CD4-positive, alpha-beta T cell treated with Interleukin-15 for 4 hours (primary cell): ENCODE data around the gene PTPRD.

Experiments used
- DNase-seq: peaks from one replicate; pipeline ENCODE4 v3.0.0-alpha.2; 2020; ENCODE audit warnings: low spot score

The PTPRD gene

GRCh38 chr9:8822667-8823025 is 1790.2 kb downstream of the PTPRD start:
- DNase-seq = no peak

GRCh38 chr9:8821910-8822666 is 1790.7 kb downstream of the PTPRD start:
- no peak for DNase-seq

GRCh38 chr9:8817335-8817734 is 1795.5 kb downstream of the PTPRD start:
- no peak for DNase-seq

GRCh38 chr9:8816361-8816760 is 1796.4 kb downstream of the PTPRD start:
- DNase-seq = no peak

GRCh38 chr9:8815931-8816330 is 1796.9 kb downstream of the PTPRD start:
- DNase-seq = no peak

GRCh38 chr9:8815219-8815618 is 1797.6 kb downstream of the PTPRD start:
- no peak for DNase-seq

GRCh38 chr9:8812888-8813287 is 1799.9 kb downstream of the PTPRD start:
- DNase-seq = no peak

GRCh38 chr9:8809741-8810140 is 1803.1 kb downstream of the PTPRD start:
- DNase-seq = no peak

- DNase-seq = no peak
Measured at GRCh38 chr9:8806150-8806549, 1806.7 kb downstream of the PTPRD start.

GRCh38 chr9:8804613-8805012 is 1808.2 kb downstream of the PTPRD start:
- DNase-seq = no peak

- DNase-seq = no peak
Measured at GRCh38 chr9:8802242-8802641, 1810.6 kb downstream of the PTPRD start.

GRCh38 chr9:8800196-8800595 is 1812.6 kb downstream of the PTPRD start:
- DNase-seq = no peak

- DNase-seq = no peak
Measured at GRCh38 chr9:8799615-8800014, 1813.2 kb downstream of the PTPRD start.

GRCh38 chr9:8799206-8799605 is 1813.6 kb downstream of the PTPRD start:
- no peak for DNase-seq

GRCh38 chr9:8784838-8785237 is 1828.0 kb downstream of the PTPRD start:
- no peak for DNase-seq

GRCh38 chr9:8783941-8784340 is 1828.9 kb downstream of the PTPRD start:
- DNase-seq = no peak

GRCh38 chr9:8782237-8782636 is 1830.6 kb downstream of the PTPRD start:
- no peak for DNase-seq

- no peak for DNase-seq
Measured at GRCh38 chr9:8781458-8781857, 1831.3 kb downstream of the PTPRD start.

- DNase-seq = no peak
Measured at GRCh38 chr9:8780386-8780785, 1832.4 kb downstream of the PTPRD start.

GRCh38 chr9:8779478-8779877 is 1833.3 kb downstream of the PTPRD start:
- DNase-seq = no peak

- DNase-seq = no peak
Measured at GRCh38 chr9:8778356-8778755, 1834.4 kb downstream of the PTPRD start.

GRCh38 chr9:8772302-8772701 is 1840.5 kb downstream of the PTPRD start:
- DNase-seq = no peak

GRCh38 chr9:8769153-8769552 is 1843.6 kb downstream of the PTPRD start:
- no peak for DNase-seq

GRCh38 chr9:8766096-8766495 is 1846.7 kb downstream of the PTPRD start:
- DNase-seq = no peak
